ENCODE results near the gene PGAP2.
"Not testable (repeated sequence)": the region's sequence is repeated elsewhere in the genome, so short reads cannot be mapped to it uniquely, and the experiment has no call there.

PGAP2 gene

DNA sequence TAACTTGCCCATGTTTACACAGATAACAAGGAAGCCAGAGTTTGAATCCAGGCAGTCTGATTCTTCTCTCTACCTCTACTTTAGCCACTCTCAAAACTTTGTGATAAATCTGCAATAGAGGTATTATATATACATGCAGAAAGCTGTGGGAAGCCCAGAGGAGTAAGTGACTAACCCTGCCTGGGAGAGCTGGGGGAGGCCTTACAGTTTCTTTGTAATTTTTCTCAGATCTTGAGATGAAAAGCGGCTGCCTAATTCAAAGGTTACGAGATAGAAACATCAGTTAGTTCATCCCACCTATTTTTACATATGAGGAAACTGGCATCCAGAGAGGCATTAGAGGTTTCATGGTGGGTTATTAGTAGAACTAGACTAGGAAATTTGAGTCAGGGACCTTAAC, 52.0 kb downstream of the PGAP2 start:
- ChIA-PET CTCF (interaction anchor here (2.7 to 5.0 kb wide), 2 partner anchors 11 to 213 kb away, joined by 19 to 21 read pairs; no protein-coding TSS in a partner anchor), POLR2A (no interaction called here)
- Histone ChIP-seq H3K4me3 (ENCODE audit: low read depth, low read length) (no peak overlapping the region), H3K9me3 (ENCODE audit: control insufficient read depth, insufficient read depth, low read depth, low read length) (no peaks in the 10 kb centered on the region), H3K36me3 (ENCODE audit: control insufficient read depth in 2 of 2, insufficient read depth in 1 of 2, low read length in 2 of 2) (no peaks in the 10 kb centered on the region), H3K4me1 (ENCODE audit: control insufficient read depth, insufficient read depth, low read length) (no peaks in the 10 kb centered on the region), H3K27ac (ENCODE audit: extremely low read depth, low read depth, low read length) (no peak overlapping the region)
- TF ChIP-seq YY2 (tag by site-specific recombination; IDR thresholded peaks at IDR 0.05), result no peak
- TF ChIP-seq ZNF571 (tag by site-specific recombination; IDR thresholded peaks at IDR 0.05), result no peak
- TF ChIP-seq SCRT1 (tag by site-specific recombination; IDR thresholded peaks at IDR 0.05; ENCODE audit: borderline replicate concordance), result no peak
- TF ChIP-seq ZSCAN16 (tag by site-specific recombination; IDR thresholded peaks at IDR 0.05), result no peak
- TF ChIP-seq, protein P1, sequence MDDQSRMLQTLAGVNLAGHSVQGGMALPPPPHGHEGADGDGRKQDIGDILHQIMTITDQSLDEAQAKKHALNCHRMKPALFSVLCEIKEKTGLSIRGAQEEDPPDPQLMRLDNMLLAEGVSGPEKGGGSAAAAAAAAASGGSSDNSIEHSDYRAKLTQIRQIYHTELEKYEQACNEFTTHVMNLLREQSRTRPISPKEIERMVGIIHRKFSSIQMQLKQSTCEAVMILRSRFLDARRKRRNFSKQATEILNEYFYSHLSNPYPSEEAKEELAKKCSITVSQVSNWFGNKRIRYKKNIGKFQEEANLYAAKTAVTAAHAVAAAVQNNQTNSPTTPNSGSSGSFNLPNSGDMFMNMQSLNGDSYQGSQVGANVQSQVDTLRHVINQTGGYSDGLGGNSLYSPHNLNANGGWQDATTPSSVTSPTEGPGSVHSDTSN (CRISPR knock-in tag; IDR thresholded peaks at IDR 0.05), result no peak
- TF ChIP-seq KLF8 (tag by site-specific recombination; IDR thresholded peaks at IDR 0.05), result no peak
- TF ChIP-seq ZNF514 (tag by site-specific recombination; IDR thresholded peaks at IDR 0.05), result no peak
- TF ChIP-seq ZNF549 (tag by site-specific recombination; IDR thresholded peaks at IDR 0.05), result no peak
- no peak for TF ChIP-seq ZNF335 (tag by site-specific recombination; conservative IDR thresholded peaks at IDR 0.05)
- TF ChIP-seq HOXA7 (CRISPR knock-in tag; IDR thresholded peaks at IDR 0.05; ENCODE audit: borderline replicate concordance), result no peak

- peak; percentile 72 for TF ChIP-seq ZNF121 (tag by site-specific recombination; IDR thresholded peaks at IDR 0.05)
- TF ChIP-seq SP7 (tag by site-specific recombination; IDR thresholded peaks at IDR 0.05), result 0 out of 2 replicates have a peak, but pooled peaks have one; percentile 25
- peak; percentile 66 for TF ChIP-seq ZBTB17 (tag by site-specific recombination; IDR thresholded peaks at IDR 0.05)
- TF ChIP-seq, protein P2, sequence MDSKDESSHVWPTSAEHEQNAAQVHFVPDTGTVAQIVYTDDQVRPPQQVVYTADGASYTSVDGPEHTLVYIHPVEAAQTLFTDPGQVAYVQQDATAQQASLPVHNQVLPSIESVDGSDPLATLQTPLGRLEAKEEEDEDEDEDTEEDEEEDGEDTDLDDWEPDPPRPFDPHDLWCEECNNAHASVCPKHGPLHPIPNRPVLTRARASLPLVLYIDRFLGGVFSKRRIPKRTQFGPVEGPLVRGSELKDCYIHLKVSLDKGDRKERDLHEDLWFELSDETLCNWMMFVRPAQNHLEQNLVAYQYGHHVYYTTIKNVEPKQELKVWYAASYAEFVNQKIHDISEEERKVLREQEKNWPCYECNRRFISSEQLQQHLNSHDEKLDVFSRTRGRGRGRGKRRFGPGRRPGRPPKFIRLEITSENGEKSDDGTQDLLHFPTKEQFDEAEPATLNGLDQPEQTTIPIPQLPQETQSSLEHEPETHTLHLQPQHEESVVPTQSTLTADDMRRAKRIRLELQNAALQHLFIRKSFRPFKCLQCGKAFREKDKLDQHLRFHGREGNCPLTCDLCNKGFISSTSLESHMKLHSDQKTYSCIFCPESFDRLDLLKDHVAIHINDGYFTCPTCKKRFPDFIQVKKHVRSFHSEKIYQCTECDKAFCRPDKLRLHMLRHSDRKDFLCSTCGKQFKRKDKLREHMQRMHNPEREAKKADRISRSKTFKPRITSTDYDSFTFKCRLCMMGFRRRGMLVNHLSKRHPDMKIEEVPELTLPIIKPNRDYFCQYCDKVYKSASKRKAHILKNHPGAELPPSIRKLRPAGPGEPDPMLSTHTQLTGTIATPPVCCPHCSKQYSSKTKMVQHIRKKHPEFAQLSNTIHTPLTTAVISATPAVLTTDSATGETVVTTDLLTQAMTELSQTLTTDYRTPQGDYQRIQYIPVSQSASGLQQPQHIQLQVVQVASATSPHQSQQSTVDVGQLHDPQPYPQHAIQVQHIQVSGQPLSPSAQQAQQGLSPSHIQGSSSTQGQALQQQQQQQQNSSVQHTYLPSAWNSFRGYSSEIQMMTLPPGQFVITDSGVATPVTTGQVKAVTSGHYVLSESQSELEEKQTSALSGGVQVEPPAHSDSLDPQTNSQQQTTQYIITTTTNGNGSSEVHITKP (tag by site-specific recombination; IDR thresholded peaks at IDR 0.05), result peak; percentile 30; the same call in 1 of the 2 replicates
- peak; percentile 85 for TF ChIP-seq OSR2 (tag by site-specific recombination; IDR thresholded peaks at IDR 0.05)
- peak; percentile 52 for TF ChIP-seq SETDB1 (IDR thresholded peaks at IDR 0.05; ENCODE audit: insufficient read length, low read length)
- 0 out of 2 replicates have a peak, but pooled peaks have one; percentile 25 for TF ChIP-seq ZNF580 (tag by site-specific recombination; IDR thresholded peaks at IDR 0.05)
- TF ChIP-seq PRDM1 (tag by site-specific recombination; IDR thresholded peaks at IDR 0.05), result peak; percentile 43; the same call in 1 of the 2 replicates
- TF ChIP-seq GLIS1 (tag by site-specific recombination; IDR thresholded peaks at IDR 0.05), result peak; percentile 33; the same call in 1 of the 2 replicates
- TF ChIP-seq, protein P3, sequence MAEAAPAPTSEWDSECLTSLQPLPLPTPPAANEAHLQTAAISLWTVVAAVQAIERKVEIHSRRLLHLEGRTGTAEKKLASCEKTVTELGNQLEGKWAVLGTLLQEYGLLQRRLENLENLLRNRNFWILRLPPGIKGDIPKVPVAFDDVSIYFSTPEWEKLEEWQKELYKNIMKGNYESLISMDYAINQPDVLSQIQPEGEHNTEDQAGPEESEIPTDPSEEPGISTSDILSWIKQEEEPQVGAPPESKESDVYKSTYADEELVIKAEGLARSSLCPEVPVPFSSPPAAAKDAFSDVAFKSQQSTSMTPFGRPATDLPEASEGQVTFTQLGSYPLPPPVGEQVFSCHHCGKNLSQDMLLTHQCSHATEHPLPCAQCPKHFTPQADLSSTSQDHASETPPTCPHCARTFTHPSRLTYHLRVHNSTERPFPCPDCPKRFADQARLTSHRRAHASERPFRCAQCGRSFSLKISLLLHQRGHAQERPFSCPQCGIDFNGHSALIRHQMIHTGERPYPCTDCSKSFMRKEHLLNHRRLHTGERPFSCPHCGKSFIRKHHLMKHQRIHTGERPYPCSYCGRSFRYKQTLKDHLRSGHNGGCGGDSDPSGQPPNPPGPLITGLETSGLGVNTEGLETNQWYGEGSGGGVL (tag by site-specific recombination; IDR thresholded peaks at IDR 0.05), result peak; percentile 63
- CTCF ChIA-PET, result interaction anchor here (1.3 to 5.0 kb wide), 3 partner anchors 11 to 212 kb away, joined by 6 to 21 read pairs (median 19); no protein-coding TSS in a partner anchor
- H3K4me3 ChIP-seq (ENCODE audit: low read depth, low read length); H3K27ac ChIP-seq (ENCODE audit: extremely low read depth, low read depth, low read length); POLR2A ChIA-PET; H3K36me3 ChIP-seq (ENCODE audit: control insufficient read depth in 2 of 2, insufficient read depth in 1 of 2, low read length in 2 of 2); H3K4me1 ChIP-seq (ENCODE audit: control insufficient read depth, insufficient read depth, low read length); H3K9me3 ChIP-seq (ENCODE audit: control insufficient read depth, insufficient read depth, low read depth, low read length): not testable (repeated sequence)
Measured at GRCh38 chr11:3860898-3861393, 52.6 kb downstream of the PGAP2 start.
